Esophagus muscularis mucosa (tissue), 4 donors: Measurements from ENCODE around the gene RBBP6. TPM values are rescaled to one million over a fixed set of nuclear protein-coding genes. Genes with fewer than 3 reads are reported as not detected.

Experiments
- DNase-seq: peaks from one replicate; pipeline ENCODE4 v3.0.0-alpha.2; 2017; ENCODE audit errors: extremely low spot score
- H3K27ac ChIP-seq, 4 donors: fragments of 200-600 bp; sonication (generic); replicated peaks in 1 of 4; 1 replicate in 3 of 4; 2 replicates in 1 of 4; pipeline ENCODE4 v1.5.1; 2016 to 2019; ENCODE audit warnings: mild to moderate bottlenecking in 1 of 4
- H3K27me3 ChIP-seq, 4 donors: fragments of 200-600 bp; sonication (generic); one replicate each; pipeline versions ENCODE4 v1.5.1 to v1.6.0; 2016 to 2019
- H3K36me3 ChIP-seq, 4 donors: fragments of 200-600 bp; sonication (generic); one replicate each; pipeline ENCODE4 v1.5.1; 2016 to 2019
- H3K4me1 ChIP-seq, 4 donors: fragments of 200-600 bp; sonication (generic); one replicate each; pipeline ENCODE4 v1.5.1; 2016 to 2019
- H3K4me3 ChIP-seq, 4 donors: fragments of 200-600 bp; sonication (generic); 1 replicate in 2 of 4; 2 replicates in 2 of 4; pipeline ENCODE4 v1.5.1; 2016 to 2019; ENCODE audit warnings: mild to moderate bottlenecking in 4 of 4, moderate library complexity in 1 of 4
- H3K9me3 ChIP-seq, 4 donors: fragments of 200-600 bp; sonication (generic); 1 replicate in 3 of 4; 2 replicates in 1 of 4; pipeline ENCODE4 v1.5.1; 2016 to 2019
- EP300 ChIP-seq: sonication (generic); formaldehyde crosslinking; IDR thresholded peaks from one replicate; pipeline ENCODE4 v1.6.1; 2017; ENCODE audit warnings: antibody characterized with exemption
- POLR2A ChIP-seq: fragments of 450-650 bp; IDR thresholded peaks from one replicate; pipeline ENCODE4 v1.6.1; 2017; ENCODE audit warnings: antibody characterized with exemption, moderate library complexity, mild to moderate bottlenecking, low read depth
- POLR2AphosphoS5 ChIP-seq, 2 donors: sonication (generic); formaldehyde crosslinking; IDR thresholded peaks; one replicate each; pipeline ENCODE4 v1.6.1; 2017; ENCODE audit warnings: antibody characterized with exemption in 2 of 2
- WGBS: methylation state at CpG from one replicate; pipeline ENCODE4 v1.1.5; 2018; 5-methylcytosine and 5-hydroxymethylcytosine counted together
- intact Hi-C: fragments of 100-400 bp; cut with DNase I; formaldehyde crosslinking; loops from one replicate; pipeline ENCODE4 v1.15.1; 2023
- total RNA-seq, 4 donors: library from RNA; depleted of rRNA; stranded (reverse); fragments of >200 nt; gene quantifications; one replicate each; pipeline versions ENCODE4 v1.1.0 to v1.2.1, GENCODE V29; 2016
- TF ChIP-seq, protein P1 (sequence below), 3 experiments: fragments of 200-600 bp in 2 of 3; fragments of 450-650 bp in 1 of 3; sonication (generic) in 2 of 3; IDR thresholded peaks; one replicate each; pipeline ENCODE4 v1.5.1; 2017 to 2019; ENCODE audit warnings: antibody characterized with exemption in 3 of 3, mild to moderate bottlenecking in 2 of 3, moderate library complexity in 1 of 3

The RBBP6 gene
- total RNA-seq, 4 donors from 2014 or later, result 45.7 to 89.0 (median 53.1) TPM

DNA sequence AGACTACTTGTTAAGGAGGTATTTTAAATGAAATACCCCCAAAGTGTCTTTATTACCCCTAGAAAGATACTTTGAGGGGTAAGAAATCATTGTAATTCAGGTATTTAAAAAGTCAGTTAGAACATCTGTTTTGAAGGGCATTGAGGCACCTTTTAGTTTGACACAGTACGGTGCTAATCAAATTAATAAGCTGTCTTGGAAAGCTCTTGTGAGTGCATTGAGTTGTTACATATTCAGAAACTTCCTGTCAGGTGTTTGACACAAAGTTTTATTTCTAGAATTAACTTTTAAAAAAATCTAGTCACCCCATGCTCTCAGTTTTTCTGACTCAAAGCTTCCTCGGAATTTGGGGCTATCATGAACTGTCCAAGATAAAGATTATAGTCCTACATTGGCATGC is 4.6 kb downstream of the RBBP6 start:
- Histone ChIP-seq H3K36me3 (peaks cover 3 to 29% (median 15%) of the 10 kb centered on the region in 4 donors), H3K4me3 (peak overlapping the region; percentile 28 to 91 (median 88)), H3K27me3 (no peaks in the 10 kb centered on the region), H3K9me3 (no peaks in the 10 kb centered on the region), H3K4me1 (peaks cover 35 to 54% (median 53%) of the 10 kb centered on the region in 4 donors), H3K27ac (peak overlapping the region; percentile 65 to 100 (median 96))
- intact Hi-C loops, result no loop called here
- no peak for TF ChIP-seq EP300
- 13% methylated on average over 2 of the region's 2 CpGs for WGBS
- DNase-seq, result no peak

DNA sequence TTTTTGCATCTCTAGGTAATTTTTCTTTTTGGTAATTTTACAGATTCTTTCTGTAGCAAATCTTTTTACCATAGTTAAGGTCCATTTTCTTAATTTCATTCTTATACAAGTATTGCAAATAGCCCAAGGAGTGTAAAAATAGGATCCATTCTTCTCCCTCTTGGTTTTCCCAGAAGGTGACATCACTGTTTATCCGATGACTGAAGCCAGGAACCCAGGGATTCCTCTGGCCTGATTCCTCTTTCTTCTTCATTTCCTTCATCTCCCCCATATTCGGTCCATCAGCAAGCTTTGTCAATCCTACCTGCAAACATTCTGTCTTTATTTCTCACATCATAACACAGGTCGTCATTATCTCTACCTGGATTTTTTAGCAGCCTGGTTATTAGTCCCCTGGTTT is 5.3 kb downstream of the RBBP6 start:
- Histone ChIP-seq H3K4me1 (peaks cover 35 to 58% (median 52%) of the 10 kb centered on the region in 4 donors), H3K4me3 (peak overlapping the region in 2 of 4 donors; percentile 9 to 91), H3K27me3 (no peaks in the 10 kb centered on the region), H3K27ac (peak overlapping the region; percentile 65 to 100 (median 96)), H3K36me3 (peaks cover 8 to 35% (median 21%) of the 10 kb centered on the region in 4 donors), H3K9me3 (no peaks in the 10 kb centered on the region)
- TF ChIP-seq POLR2A (no peak), EP300 (peak; percentile 30), POLR2AphosphoS5 (IDR thresholded peaks at IDR 0.05) (peak in 1 of 2 donors; percentile 49)
- TF ChIP-seq, protein P1, sequence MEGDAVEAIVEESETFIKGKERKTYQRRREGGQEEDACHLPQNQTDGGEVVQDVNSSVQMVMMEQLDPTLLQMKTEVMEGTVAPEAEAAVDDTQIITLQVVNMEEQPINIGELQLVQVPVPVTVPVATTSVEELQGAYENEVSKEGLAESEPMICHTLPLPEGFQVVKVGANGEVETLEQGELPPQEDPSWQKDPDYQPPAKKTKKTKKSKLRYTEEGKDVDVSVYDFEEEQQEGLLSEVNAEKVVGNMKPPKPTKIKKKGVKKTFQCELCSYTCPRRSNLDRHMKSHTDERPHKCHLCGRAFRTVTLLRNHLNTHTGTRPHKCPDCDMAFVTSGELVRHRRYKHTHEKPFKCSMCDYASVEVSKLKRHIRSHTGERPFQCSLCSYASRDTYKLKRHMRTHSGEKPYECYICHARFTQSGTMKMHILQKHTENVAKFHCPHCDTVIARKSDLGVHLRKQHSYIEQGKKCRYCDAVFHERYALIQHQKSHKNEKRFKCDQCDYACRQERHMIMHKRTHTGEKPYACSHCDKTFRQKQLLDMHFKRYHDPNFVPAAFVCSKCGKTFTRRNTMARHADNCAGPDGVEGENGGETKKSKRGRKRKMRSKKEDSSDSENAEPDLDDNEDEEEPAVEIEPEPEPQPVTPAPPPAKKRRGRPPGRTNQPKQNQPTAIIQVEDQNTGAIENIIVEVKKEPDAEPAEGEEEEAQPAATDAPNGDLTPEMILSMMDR (IDR thresholded peaks at IDR 0.05), result no peak
- 21% methylated on average over 3 of the region's 3 CpGs for WGBS
- no peak for DNase-seq
- intact Hi-C loops, result no loop called here

DNA sequence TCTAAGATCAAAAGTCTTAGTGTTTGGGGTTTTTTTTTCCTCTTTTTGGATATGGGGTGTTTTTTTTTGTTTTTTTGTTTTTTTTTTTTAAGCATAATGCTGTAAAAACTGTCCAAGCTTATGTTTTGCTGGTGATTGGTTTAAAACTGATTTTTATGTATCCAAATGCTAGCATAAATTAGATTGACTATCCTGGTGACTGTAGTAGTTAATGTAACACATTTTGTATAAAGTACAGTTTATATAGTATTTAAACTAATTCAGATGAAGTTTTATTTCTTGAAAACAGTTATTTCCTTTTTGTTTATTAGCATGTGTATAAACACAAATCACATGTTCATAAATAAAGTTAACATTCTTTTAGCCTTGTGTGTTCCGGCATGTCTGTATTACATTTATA is 10.9 kb downstream of the RBBP6 start:
- Histone ChIP-seq H3K4me3 (no peak overlapping the region), H3K27me3 (no peaks in the 10 kb centered on the region), H3K9me3 (no peaks in the 10 kb centered on the region), H3K36me3 (peaks cover 8 to 45% (median 29%) of the 10 kb centered on the region in 4 donors), H3K4me1 (peaks cover 20 to 51% (median 33%) of the 10 kb centered on the region in 4 donors), H3K27ac (no peak overlapping the region)
- no peak for DNase-seq
- WGBS, result 98% methylated on average over 1 of the region's 1 CpG
- no peak for TF ChIP-seq POLR2A
- no peak for TF ChIP-seq POLR2AphosphoS5 (IDR thresholded peaks at IDR 0.05)
- TF ChIP-seq EP300, result no peak
- TF ChIP-seq, protein P1 (IDR thresholded peaks at IDR 0.05), result no peak
- intact Hi-C loops, result no loop called here

DNA sequence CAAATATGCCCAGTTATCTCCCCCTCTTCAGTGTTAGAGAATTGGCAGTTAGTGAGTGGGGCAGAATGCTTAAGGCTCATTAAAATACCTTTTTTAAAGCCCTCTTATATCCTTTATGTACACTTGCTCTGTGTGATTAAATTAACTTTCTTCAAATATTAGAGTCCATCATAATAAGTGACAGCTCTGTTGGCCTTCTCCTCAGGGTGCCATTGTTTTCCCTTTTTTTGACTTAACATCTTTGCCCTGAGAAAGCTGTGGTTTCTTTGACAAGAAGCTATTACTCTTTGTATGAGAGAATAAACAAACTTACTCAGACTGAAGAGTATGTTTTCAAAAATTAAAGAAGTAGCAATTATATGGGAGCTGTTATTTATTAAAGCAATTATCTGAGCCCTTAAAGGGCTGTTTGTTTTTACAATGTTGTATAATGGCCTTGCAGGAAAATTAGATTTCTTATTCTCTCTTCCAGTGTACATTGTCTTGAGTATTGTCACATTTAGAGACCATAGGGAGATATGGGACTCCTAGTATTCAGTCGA is 13.4 kb downstream of the RBBP6 start:
- Histone ChIP-seq H3K4me1 (peaks cover 14 to 37% (median 19%) of the 10 kb centered on the region in 4 donors), H3K36me3 (peaks cover 15 to 60% (median 32%) of the 10 kb centered on the region in 4 donors), H3K27ac (no peak overlapping the region), H3K4me3 (no peak overlapping the region), H3K27me3 (no peaks in the 10 kb centered on the region), H3K9me3 (no peaks in the 10 kb centered on the region)
- intact Hi-C loops, result no loop called here
- TF ChIP-seq POLR2AphosphoS5 (IDR thresholded peaks at IDR 0.05), result no peak
- TF ChIP-seq POLR2A, result no peak
- TF ChIP-seq, protein P1 (IDR thresholded peaks at IDR 0.05), result no peak
- TF ChIP-seq EP300, result no peak
- no peak for DNase-seq
- WGBS, result 89% methylated on average over 1 of the region's 1 CpG

DNA sequence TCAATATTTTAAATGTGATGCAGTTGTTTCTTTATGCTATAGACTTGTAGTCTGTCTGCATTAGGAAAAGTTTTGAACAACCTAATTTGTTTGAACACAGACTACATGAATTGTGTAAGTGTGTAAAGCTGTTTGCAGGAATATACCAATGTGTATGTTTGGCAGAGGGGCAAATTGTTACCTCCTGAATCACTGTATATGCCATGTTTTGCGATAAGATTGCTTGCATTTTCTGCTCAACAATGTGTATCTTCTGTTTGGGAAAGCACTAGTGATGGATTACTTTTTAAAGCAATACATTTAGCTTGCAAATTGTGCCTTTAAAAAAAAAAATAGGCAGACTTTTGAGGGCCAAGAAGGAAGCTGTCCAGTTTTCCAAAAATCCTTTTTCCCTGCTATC is 14.6 kb downstream of the RBBP6 start:
- H3K4me1 ChIP-seq, result peaks cover 14 to 37% (median 18%) of the 10 kb centered on the region in 4 donors
- no peaks in the 10 kb centered on the region for H3K27me3 ChIP-seq
- no peak overlapping the region for H3K27ac ChIP-seq
- 38% methylated on average over 1 of the region's 1 CpG for WGBS
- intact Hi-C loops, result no loop called here
- H3K4me3 ChIP-seq, result no peak overlapping the region
- DNase-seq, result no peak
- H3K36me3 ChIP-seq, result peaks cover 12 to 60% (median 37%) of the 10 kb centered on the region in 4 donors
- no peak for TF ChIP-seq POLR2A
- TF ChIP-seq, protein P1 (IDR thresholded peaks at IDR 0.05), result no peak
- H3K9me3 ChIP-seq, result no peaks in the 10 kb centered on the region
